CD4-positive, alpha-beta T cell treated with Interleukin-12 subunit alpha and Interleukin-12 subunit beta, for 1 hour (primary cell): Measurements from ENCODE around the gene HSPBAP1.
"Not testable (repeated sequence)": the region's sequence is repeated elsewhere in the genome, so short reads cannot be mapped to it uniquely, and the experiment has no call there.

Source experiments
- DNase-seq: peaks from one replicate; pipeline ENCODE4 v3.0.0-alpha.2; 2020

Gene HSPBAP1

GRCh38 chr3:122732682-122733525, 60.7 kb downstream of the HSPBAP1 start:
- not testable (repeated sequence) for DNase-seq

- no peak for DNase-seq
These were observed 63.4 kb downstream of the HSPBAP1 start for GRCh38 chr3:122730240-122730639.

DNA sequence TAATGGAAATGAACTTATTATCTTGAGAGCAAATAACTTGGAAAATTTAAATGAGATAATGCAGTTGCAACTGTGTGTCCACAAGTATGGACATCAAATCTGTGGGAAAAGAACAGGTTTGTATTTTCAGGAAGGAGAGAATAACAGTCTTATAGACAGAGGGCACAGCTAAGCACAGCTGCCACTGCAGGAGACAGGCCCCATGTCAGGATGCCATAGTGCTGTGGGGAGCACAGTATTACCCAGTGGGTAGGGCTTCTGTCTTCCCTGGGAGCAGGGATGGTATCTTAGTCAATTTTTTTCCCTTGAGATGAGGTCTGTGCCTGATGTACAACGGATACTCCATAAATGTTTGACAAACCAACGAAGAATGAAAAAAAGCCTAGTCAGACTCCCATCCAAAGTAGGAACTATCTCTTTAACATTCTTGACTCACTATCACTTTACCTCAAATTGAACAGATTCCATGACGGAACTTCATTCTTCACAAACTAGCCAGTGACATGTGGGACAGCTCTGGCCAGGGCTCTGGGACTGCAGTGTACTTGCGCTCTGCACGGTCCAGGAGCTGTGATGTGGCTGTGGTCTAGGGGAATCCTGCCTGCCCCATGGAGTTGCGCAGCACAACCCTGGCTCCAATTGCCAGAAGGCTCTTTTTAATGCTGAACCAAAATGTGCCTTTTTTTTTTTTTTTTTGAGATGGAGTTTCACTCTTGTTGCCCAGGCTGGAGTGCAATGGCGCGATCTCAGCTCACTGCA, 64.7 kb downstream of the HSPBAP1 start:
- DNase-seq = no peak

GRCh38 chr3:122728186-122728585, 65.4 kb downstream of the HSPBAP1 start:
- DNase-seq = no peak

DNA sequence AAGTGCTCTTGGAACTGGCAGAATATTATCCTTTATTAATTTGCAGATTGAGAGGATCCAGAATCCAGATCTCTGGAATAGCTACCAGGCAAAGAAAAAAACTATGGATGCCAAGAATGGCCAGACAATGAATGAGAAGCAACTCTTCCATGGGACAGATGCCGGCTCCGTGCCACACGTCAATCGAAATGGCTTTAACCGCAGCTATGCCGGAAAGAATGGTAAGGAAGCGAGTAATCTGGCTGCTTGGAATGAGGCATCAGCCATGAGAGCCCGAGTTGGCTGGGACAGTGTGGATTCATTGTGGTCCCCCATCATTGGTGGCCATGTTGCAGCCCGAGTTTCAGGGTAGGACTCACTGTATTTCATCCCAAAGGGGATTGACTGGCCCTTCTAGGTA, 65.9 kb downstream of the HSPBAP1 start:
- DNase-seq = no peak

DNA sequence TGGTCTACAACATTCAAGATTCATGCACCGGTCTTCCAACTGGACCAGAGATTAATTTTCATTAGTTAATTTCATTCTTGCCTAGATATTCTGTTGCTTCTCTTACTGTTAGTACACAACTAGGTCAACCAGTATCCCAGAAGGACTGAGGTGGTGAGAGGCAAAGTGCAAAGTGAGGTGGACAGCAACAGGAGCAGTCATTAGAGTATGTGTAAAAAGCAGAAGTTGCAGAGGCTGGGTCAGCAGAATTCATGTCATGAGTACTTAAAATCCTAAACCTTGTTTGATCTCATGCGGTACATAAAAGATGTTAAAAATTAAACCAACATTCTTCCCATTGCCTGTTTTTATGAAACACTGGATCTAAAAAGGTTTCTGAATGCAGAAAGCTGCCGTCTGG, 66.3 kb downstream of the HSPBAP1 start:
- DNase-seq = no peak

DNA sequence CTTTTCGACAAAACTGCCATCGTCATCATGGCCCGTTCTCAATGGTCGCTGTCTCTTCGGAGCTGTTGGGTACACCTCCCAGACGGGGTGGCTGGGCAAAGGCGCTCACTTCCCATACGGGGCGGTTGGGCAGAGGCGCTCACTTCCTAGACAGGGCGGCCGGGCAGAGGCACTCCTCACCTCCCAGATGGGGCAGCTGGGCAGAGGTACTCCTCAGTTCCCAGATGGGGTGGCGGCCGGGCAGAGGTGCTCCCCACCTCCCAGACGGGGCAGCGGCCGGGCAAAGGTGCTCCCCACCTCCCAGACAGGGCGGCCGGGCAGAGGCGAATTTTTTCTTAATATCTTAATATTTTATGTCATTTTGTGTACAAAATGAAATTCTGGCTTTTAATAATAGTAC, 68.5 kb downstream of the HSPBAP1 start:
- DNase-seq = no peak

DNA sequence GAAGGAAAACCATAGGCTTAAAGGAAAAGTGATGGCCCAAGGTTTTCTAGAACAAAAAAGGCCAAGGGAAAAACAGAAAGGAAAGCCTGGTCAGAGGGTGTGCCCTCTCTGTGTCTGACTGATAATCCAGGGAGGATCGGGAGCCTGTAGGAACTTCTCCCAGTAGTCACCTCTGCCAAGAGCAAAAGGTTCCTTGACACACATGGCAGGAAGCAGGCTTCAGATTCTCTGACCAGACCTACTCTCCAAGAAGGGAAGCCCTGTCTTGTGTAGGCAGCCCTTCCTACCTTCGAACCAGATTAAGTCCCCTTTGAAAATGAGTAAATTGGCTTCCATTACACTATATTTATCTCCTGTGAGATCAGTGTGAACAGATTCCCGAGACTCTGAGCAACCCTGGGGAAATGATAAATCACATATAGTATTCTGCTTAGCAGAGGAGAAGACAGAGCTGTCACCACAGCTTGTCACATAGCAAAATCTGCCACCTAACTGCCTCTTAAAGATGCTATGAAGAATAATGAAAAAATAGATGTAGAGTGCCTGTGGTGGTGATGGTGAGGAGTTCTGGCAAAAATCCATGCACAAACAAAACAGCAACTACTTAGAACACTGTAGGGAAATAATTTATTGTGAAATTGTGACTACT, 74.2 kb downstream of the HSPBAP1 start:
- DNase-seq = no peak

DNA sequence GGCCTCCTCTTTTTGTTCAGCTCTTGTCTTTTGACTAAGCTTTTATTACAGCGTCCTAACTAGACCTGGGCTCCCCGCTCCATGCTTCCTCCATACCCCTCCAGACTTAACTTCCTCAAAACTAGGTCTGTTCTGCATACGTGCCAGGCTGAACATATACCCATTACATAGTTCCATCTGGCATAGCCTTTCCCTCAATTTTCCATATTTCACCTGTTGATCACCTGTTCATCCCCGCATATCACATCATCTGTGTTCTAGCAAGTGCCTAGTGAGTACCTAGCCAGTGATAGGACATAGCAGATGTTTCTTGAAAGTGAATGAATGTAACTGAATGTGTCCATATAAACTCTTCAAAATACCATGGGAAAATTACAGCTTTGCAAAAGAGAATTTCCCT, 77.0 kb downstream of the HSPBAP1 start:
- DNase-seq = no peak

- DNase-seq = no peak
These were observed 79.4 kb downstream of the HSPBAP1 start for GRCh38 chr3:122714273-122714672.

DNA sequence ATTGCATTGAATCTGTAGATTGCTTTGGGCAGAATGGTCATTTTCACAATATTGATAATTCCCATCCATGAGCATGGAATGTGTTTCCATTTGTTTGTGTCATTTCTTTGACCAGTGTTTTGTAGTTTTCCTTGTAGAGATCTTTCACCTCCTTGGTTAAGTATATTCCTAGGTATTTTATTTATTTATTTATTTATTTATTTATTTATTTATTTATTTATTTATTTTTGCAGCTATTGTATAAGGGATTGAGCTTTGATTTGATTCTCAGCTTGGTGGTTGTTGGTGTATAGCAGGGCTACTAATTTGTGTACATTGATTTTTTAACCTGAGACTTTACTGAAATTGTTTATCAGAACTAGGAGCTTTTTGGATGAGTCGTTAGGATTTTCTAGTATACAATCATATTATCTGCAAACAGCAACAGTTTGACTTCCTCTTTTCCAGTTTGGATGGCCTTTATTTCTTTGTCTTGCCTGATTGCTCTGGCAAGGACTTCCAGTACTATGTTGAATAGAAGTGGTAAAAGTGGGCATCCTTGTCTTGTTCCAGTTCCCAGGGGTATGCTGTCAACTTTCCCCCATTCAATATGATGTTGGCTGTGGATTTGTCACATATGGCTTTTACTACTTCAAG, 82.9 kb downstream of the HSPBAP1 start:
- not testable (repeated sequence) for DNase-seq

GRCh38 chr3:122705379-122705778, 88.3 kb downstream of the HSPBAP1 start:
- DNase-seq = no peak

- no peak for DNase-seq
These were observed 93.4 kb downstream of the HSPBAP1 start for GRCh38 chr3:122700193-122700592.

- no peak for DNase-seq
These were observed 95.5 kb downstream of the HSPBAP1 start for GRCh38 chr3:122697952-122698620.

DNA sequence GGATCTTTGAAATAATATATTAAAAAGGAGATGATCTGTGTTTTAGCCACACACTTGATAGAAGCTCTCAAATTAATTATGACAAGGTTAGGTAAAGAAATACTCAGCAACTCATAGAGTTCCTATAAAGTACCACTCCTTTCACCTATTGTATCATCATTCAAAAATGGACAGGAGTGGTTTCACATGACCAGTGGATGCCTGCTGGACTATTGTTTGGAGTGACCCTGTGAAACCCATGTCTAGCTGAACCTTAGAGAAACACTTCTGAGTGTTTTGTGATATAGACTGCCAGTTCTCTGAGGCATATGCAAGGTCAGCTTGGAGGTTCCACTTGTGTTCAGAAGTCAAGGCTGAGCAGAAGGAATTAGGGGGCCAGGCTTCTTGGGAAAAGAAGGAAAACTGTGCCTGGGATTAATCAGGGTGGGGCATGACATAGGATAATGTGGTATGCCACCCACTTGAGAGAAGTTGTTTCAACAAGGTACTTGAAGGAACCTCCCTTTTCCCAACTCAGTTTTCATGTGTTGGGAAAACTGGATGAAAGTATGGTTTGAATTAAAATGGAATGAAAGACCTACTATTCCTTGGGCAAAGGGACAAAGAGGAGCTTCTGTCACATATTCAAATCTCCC, 97.6 kb downstream of the HSPBAP1 start:
- DNase-seq = no peak

DNA sequence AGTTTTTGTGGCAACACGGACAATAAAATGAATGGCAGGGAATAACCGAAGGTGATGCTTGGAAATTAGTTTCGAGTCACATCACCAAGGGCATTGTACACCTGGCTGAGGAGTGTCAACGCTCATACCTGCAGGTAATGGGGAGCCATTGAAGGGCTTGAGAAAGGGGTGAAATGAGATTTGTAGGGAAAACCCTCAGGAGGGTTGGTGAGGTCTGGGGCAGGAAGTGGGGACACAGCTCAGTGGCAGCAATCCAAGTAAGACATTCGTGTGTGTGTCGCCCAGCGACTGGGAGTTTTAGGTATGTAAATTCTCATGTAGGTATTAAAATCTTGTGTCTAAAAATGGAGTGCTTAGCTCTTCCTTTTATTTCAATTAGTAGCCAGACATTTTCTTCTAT, 98.7 kb downstream of the HSPBAP1 start:
- DNase-seq = no peak

- no peak for DNase-seq
These were observed 101.0 kb downstream of the HSPBAP1 start for GRCh38 chr3:122692674-122693073.

- no peak for DNase-seq
These were observed 102.4 kb downstream of the HSPBAP1 start for GRCh38 chr3:122691195-122691594.

DNA sequence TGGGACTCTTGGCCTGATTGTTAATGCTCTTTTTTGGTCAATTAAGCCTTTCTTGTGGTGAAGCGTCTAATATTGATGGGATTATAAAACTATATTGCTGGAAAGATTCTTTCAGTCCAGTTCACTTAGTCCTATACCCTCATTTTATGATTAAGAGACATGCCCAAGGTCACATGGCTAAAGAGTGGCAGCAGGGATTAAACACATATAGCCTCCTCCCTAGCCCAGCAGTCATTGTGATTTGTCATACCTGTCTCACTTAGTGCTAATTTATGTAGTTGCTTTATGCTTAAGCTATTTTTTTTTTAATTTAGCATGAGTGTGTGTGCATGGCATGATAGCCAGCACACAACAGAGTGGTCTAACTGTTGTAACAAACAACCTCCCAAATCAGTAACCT, 103.5 kb downstream of the HSPBAP1 start:
- no peak for DNase-seq
